Measurements from ENCODE around the gene MAP3K15.

Gene MAP3K15

DNA sequence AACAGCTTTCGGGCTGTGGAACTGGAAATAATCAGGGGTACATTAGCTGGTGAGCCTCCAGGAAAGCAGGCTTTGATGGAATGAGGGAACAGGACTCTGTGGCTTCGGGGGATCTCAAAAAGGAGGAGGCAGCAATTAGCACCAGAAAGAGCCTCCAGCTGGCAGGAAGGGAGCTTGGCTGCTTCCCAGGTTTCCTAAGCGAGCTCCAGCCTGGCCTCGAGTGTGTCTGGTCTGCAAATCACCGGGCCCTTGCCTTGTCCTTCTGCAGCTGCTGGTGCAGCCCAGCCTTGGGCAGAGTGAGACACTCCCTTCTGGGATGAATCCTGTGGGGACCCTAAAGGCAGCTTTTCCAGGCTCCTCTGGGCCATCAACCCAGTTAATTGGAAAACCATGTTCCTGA is 182.3 kb downstream of the MAP3K15 start:
- peak; percentile 18 to 39 for DNase-seq (ENCODE audit: low read depth in 2 of 2)
- no peak overlapping the region for H3K4me3 ChIP-seq (replicated peaks in 1 of 2; ENCODE audit: low read depth in 2 of 2, low read length in 2 of 2)
- TF ChIP-seq, protein P1, sequence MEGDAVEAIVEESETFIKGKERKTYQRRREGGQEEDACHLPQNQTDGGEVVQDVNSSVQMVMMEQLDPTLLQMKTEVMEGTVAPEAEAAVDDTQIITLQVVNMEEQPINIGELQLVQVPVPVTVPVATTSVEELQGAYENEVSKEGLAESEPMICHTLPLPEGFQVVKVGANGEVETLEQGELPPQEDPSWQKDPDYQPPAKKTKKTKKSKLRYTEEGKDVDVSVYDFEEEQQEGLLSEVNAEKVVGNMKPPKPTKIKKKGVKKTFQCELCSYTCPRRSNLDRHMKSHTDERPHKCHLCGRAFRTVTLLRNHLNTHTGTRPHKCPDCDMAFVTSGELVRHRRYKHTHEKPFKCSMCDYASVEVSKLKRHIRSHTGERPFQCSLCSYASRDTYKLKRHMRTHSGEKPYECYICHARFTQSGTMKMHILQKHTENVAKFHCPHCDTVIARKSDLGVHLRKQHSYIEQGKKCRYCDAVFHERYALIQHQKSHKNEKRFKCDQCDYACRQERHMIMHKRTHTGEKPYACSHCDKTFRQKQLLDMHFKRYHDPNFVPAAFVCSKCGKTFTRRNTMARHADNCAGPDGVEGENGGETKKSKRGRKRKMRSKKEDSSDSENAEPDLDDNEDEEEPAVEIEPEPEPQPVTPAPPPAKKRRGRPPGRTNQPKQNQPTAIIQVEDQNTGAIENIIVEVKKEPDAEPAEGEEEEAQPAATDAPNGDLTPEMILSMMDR (IDR thresholded peaks at IDR 0.05; ENCODE audit: low read depth, low read length), result no peak

DNA sequence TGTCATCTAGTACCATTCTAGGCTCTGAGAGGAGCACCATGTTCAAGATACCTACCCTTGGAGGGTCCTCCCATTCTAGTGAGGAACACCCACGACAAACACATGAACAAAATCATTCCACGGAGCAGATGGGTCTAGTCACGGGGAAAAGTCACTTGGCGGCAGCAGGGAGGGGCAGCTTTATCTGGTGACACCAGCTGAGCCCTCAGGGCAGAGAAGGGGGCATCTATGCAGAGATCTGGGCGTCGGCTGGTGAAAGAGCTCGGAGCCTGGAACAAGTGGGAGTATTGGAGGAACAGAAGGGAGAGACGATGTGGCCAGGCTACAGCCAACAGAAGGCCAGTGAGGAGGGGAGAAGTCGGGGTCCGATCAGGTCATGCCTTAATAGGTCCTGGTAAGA is 183.5 kb downstream of the MAP3K15 start:
- DNase-seq (ENCODE audit: low read depth in 2 of 2), result no peak
- no peak overlapping the region for H3K4me3 ChIP-seq (replicated peaks in 1 of 2; ENCODE audit: low read depth in 2 of 2, low read length in 2 of 2)
- TF ChIP-seq, protein P1 (IDR thresholded peaks at IDR 0.05; ENCODE audit: low read depth, low read length), result no peak

DNA sequence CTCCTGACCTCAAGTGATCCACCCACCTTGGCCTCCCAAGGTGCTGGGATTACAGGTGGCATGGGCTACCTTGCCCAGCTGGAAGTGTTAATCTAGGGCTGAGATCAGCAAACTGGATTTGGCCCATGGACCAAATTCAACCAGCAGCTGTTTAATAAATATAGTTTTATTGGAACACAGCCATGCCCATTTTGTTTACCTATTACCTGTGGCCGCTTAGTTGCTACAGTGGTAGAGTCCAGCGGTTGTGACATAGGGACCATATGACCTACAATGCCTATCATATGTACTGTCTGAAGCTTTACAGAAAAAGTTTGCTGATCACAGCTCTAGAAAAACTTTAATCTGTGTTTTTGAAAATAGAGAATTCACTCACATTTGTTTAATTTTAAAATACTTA is 188.7 kb downstream of the MAP3K15 start:
- TF ChIP-seq, protein P1 (IDR thresholded peaks at IDR 0.05; ENCODE audit: low read depth, low read length), result no peak
- H3K4me3 ChIP-seq (replicated peaks in 1 of 2; ENCODE audit: low read depth in 2 of 2, low read length in 2 of 2), result no peak overlapping the region
- DNase-seq (ENCODE audit: low read depth in 2 of 2), result no peak
